ENCODE data around the gene FAM3D.

DNA sequence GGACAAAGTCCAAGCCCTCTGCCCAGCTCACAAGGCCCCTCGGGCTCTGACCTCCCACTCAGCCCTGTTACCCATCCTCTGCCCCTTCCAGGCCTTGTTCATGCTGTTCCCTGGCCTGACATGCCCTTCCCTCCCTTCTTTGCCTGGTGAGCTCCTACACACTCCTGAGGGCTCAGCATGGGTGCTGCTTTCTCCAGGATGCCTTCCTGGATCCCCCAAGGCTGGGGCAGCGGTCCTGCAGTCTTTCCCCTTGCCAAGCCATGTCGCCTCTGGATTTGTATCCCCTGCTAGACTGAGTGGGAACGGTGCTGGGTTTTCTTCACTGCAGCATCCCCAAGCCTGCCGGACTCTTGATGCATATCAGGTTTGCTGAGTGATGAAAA, 35.9 kb downstream of the FAM3D start:
- TF ChIP-seq, protein P1, sequence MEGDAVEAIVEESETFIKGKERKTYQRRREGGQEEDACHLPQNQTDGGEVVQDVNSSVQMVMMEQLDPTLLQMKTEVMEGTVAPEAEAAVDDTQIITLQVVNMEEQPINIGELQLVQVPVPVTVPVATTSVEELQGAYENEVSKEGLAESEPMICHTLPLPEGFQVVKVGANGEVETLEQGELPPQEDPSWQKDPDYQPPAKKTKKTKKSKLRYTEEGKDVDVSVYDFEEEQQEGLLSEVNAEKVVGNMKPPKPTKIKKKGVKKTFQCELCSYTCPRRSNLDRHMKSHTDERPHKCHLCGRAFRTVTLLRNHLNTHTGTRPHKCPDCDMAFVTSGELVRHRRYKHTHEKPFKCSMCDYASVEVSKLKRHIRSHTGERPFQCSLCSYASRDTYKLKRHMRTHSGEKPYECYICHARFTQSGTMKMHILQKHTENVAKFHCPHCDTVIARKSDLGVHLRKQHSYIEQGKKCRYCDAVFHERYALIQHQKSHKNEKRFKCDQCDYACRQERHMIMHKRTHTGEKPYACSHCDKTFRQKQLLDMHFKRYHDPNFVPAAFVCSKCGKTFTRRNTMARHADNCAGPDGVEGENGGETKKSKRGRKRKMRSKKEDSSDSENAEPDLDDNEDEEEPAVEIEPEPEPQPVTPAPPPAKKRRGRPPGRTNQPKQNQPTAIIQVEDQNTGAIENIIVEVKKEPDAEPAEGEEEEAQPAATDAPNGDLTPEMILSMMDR (IDR thresholded peaks at IDR 0.05) = no peak
- no peak for TF ChIP-seq POLR2A (IDR thresholded peaks at IDR 0.05)
- no peak for TF ChIP-seq POLR2AphosphoS5 (IDR thresholded peaks at IDR 0.05)
